Bone marrow (tissue), 2 donors: Measurements from ENCODE around the gene QTRT2.

Experiments
- DNase-seq, 2 donors: peaks; one replicate each; lab custom pipeline; 2025; lab: John Stamatoyannopoulos, UW

QTRT2 gene

GRCh38 chr3:114056130-114057010, at the start of gene QTRT2, which contains the start of gene CCDC191:
TSS of gene QTRT2 (plus strand) at chr3:114056737. CDS start at chr3:114065258, 8,521 bp downstream.
TSS of gene CCDC191 (minus strand) at chr3:114056526. CDS start at chr3:114056466, 60 bp downstream.
- peak; percentile 91 to 98 for DNase-seq

GRCh38 chr3:114011059-114011797, 45.3 kb upstream of the QTRT2 start:
- DNase-seq = no peak

- no peak for DNase-seq
These were observed 42.3 kb upstream of the QTRT2 start for GRCh38 chr3:114014211-114014610.

- DNase-seq = no peak
These were observed 37.1 kb upstream of the QTRT2 start for GRCh38 chr3:114019486-114019885.

GRCh38 chr3:114020907-114021306, 35.6 kb upstream of the QTRT2 start:
- DNase-seq = no peak

- DNase-seq = no peak
These were observed 34.3 kb upstream of the QTRT2 start for GRCh38 chr3:114022145-114022802.

- DNase-seq = no peak
These were observed 31.1 kb upstream of the QTRT2 start for GRCh38 chr3:114025451-114025850.

- DNase-seq = no peak
These were observed 30.2 kb upstream of the QTRT2 start for GRCh38 chr3:114026331-114026730.

GRCh38 chr3:114033721-114034120, 22.8 kb upstream of the QTRT2 start:
- DNase-seq = no peak

- no peak for DNase-seq
These were observed 22.3 kb upstream of the QTRT2 start for GRCh38 chr3:114034211-114034610.

GRCh38 chr3:114034787-114035545, 21.6 kb upstream of the QTRT2 start:
- DNase-seq = no peak

GRCh38 chr3:114035896-114036295, 20.6 kb upstream of the QTRT2 start:
- no peak for DNase-seq

- DNase-seq = no peak
These were observed 13.3 kb upstream of the QTRT2 start for GRCh38 chr3:114043205-114043604.

- DNase-seq = no peak
These were observed 4.3 kb upstream of the QTRT2 start for GRCh38 chr3:114052216-114052615.

GRCh38 chr3:114057011-114057347, 442 bp downstream of the QTRT2 start:
- no peak for DNase-seq

- DNase-seq = no peak
These were observed 2.1 kb downstream of the QTRT2 start for GRCh38 chr3:114058646-114059045.

GRCh38 chr3:114060906-114061655, 4.5 kb downstream of the QTRT2 start:
- DNase-seq = no peak

GRCh38 chr3:114067804-114068203, 11.3 kb downstream of the QTRT2 start:
- no peak for DNase-seq

GRCh38 chr3:114068336-114068735, 11.8 kb downstream of the QTRT2 start:
- no peak for DNase-seq

GRCh38 chr3:114071786-114072185, 15.2 kb downstream of the QTRT2 start:
- no peak for DNase-seq

- DNase-seq = no peak
These were observed 20.2 kb downstream of the QTRT2 start for GRCh38 chr3:114076711-114077110.
